ENCODE data around the gene DDOST.
A peak's percentile ranks its signal among the peaks of the same experiment; 100 is the strongest.

Gene DDOST

DNA sequence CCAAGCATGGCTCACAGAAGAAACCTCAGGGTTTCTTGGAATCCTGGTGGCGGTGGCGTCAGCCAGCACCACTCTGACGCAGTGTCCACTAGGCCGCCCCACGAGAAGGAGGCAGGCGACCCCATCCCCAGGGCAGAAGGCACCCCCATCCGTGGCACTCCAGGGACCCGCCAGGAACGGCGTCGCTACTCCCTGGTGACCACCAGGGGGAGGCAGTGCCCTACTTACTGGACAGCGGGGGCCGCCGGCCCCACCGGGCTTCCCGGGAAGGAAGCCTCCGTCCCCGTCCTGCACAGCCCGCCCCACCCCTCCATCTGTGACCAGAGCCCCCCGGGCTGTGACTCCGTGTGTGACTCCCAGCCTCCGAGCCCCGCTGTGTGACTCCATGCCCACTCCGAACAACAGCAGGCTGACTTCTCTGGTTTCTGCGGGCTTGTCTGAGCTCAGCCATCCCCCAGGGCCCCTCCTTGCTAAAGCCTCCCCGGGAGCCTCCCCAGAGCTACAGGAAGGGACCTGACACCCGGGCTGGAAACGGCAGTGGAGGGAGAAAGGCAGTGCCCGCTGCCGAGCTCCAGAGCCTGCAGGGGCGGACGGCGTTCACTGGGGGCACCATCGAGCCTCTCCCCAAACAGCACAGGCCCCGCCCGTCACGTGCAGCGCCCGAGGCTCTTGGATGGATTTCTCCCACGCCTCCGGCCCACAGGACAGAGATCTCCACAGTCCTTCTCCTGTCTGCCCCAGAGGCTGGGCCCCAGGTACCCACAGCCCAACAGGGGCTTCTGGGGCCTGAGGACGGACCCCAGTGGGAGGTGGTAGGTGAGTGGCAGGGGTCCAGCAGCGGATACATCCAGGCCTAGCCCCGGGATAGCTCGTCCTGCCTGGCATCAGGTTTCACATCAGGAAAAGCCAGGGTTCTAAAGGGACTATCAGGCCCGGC is 35.5 kb upstream of the DDOST start:
- peak; percentile 89 for DNase-seq
- peak overlapping the region; percentile 98 for H3K27ac Mint-ChIP-seq
- H3K27me3 Mint-ChIP-seq (ENCODE audit: low read depth, poor library complexity) = peaks cover 7% of the 10 kb centered on the region

GRCh38 chr1:20695515-20695914 is 34.3 kb upstream of the DDOST start:
- Mint-ChIP-seq H3K9me3 (no peaks in the 10 kb centered on the region), H3K27me3 (ENCODE audit: low read depth, poor library complexity) (peaks cover 7% of the 10 kb centered on the region), H3K27ac (no peak overlapping the region), H3K36me3 (ENCODE audit: low read depth) (no peaks in the 10 kb centered on the region), H3K4me1 (peaks cover 23% of the 10 kb centered on the region), H3K4me3 (no peak overlapping the region)
- DNase-seq = no peak
- TF ChIP-seq CTCF (IDR thresholded peaks at IDR 0.05) = no peak

More for the DNA sequence above, 35.5 kb upstream of the DDOST start:
- Mint-ChIP-seq H3K9me3 (no peaks in the 10 kb centered on the region), H3K36me3 (ENCODE audit: low read depth) (no peaks in the 10 kb centered on the region), H3K4me1 (peaks cover 29% of the 10 kb centered on the region), H3K4me3 (peak overlapping the region; percentile 85)
- TF ChIP-seq CTCF (IDR thresholded peaks at IDR 0.05) = peak; percentile 91

DNA sequence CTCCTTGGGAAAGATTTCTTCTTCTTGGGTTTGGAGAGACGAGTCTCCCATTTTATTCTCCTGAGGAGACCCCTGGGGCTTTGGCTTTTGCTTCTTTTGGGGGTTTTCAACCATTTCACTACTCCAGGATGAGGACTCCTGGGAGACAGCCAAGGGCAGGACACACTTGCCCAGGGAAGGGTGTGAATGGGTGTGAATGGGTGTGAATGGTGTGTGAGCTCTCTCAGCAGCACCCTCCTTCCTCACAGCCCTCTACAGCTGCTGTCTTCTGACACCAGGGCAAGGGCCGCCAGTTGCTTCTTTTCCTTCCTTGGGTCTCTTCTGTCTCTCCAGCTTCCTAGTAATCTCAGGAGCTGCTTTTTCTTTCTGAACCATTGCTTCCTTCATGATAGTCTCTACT is 32.5 kb upstream of the DDOST start:
- Mint-ChIP-seq H3K4me3 (no peak overlapping the region), H3K4me1 (peaks cover 16% of the 10 kb centered on the region), H3K27me3 (ENCODE audit: low read depth, poor library complexity) (peaks cover 7% of the 10 kb centered on the region), H3K36me3 (ENCODE audit: low read depth) (no peaks in the 10 kb centered on the region), H3K9me3 (no peaks in the 10 kb centered on the region), H3K27ac (no peak overlapping the region)
- TF ChIP-seq CTCF (IDR thresholded peaks at IDR 0.05) = no peak
- no peak for DNase-seq

- Mint-ChIP-seq H3K4me1 (peaks cover 17% of the 10 kb centered on the region), H3K27ac (no peak overlapping the region)
Measured at GRCh38 chr1:20691872-20692271, 30.7 kb upstream of the DDOST start.

DNA sequence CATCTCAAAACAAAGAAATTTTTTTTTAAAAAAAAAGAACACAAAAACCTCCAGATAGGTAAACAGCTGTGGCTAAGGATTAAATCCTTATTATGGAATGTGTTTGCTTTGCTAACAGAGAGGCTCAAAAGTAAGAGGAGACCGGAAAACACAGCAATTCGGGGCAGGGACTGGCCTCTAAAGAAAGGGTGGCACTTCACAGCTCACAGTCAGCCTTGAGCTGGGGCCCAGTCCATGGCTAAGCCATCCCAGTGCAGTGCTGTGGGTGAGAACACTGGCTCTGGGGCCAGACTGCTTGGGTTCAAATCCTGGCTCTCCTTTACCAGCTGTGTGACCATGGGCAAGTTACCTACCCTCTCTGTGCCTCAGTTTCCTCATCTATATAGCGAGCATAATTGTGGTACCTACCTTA is 28.5 kb upstream of the DDOST start:
- H3K27me3 Mint-ChIP-seq (ENCODE audit: low read depth, poor library complexity) = peaks cover 4% of the 10 kb centered on the region
- peaks cover 26% of the 10 kb centered on the region for H3K4me1 Mint-ChIP-seq
- no peak for TF ChIP-seq CTCF (IDR thresholded peaks at IDR 0.05)
- H3K36me3 Mint-ChIP-seq (ENCODE audit: low read depth) = no peaks in the 10 kb centered on the region
- no peak for DNase-seq
- no peak overlapping the region for H3K27ac Mint-ChIP-seq
- H3K4me3 Mint-ChIP-seq = no peak overlapping the region
- H3K9me3 Mint-ChIP-seq = no peaks in the 10 kb centered on the region

More at GRCh38 chr1:20691872-20692271, 30.7 kb upstream of the DDOST start:
- no peak for DNase-seq
- TF ChIP-seq CTCF (IDR thresholded peaks at IDR 0.05) = no peak
- Mint-ChIP-seq H3K27me3 (ENCODE audit: low read depth, poor library complexity) (peaks cover 7% of the 10 kb centered on the region), H3K4me3 (no peak overlapping the region), H3K36me3 (ENCODE audit: low read depth) (no peaks in the 10 kb centered on the region), H3K9me3 (no peaks in the 10 kb centered on the region)

Data from nephron progenitor cell (in vitro differentiated cells).